GM12878 (cell line): Measurements from ENCODE around the gene HMSD. TPM values are rescaled to one million over a fixed set of nuclear protein-coding genes. Genes with fewer than 3 reads are reported as not detected.
A peak's percentile ranks its signal among the peaks of the same experiment; 100 is the strongest.

Source experiments
- ATAC-seq: fragments of 200-7000 bp; cut with Tn5 transposase; 3 replicates; pipeline ENCODE4 v1.9.1; 2020; ENCODE audit warnings: mild to moderate bottlenecking, moderate library complexity
- BruUV-seq: library from RNA; stranded (reverse); fragments of 400-500 nt; replicated peaks from 2 replicates; lab custom pipeline; 2021; lab: Mats Ljungman, UMichigan
- CTCF ChIA-PET: fragments of 300-600 bp; sonication (Branson Sonifier 250); formaldehyde crosslinking; extraction: SDS; loops from one replicate; lab custom pipeline; 2021; ENCODE audit warnings: inconsistent platforms; lab: Yijun Ruan, JAX
- POLR2A ChIA-PET: fragments of 350-600 bp; formaldehyde crosslinking; extraction: SDS; loops from one replicate; lab custom pipeline; 2021; ENCODE audit warnings: inconsistent platforms; lab: Charles Lee
- RAD21 ChIA-PET: fragments of 300-600 bp; sonication (Branson Sonifier 250); formaldehyde crosslinking; loops from one replicate; lab custom pipeline; 2023; ENCODE audit warnings: antibody characterized with exemption; ENCODE audit not compliant: unreplicated experiment; lab: Charles Lee
- SMC1A ChIA-PET: fragments of 300-600 bp; sonication (Branson Sonifier 250); formaldehyde crosslinking; loops from one replicate; lab custom pipeline; 2023; ENCODE audit not compliant: unreplicated experiment, uncharacterized antibody; lab: Charles Lee
- DNase-seq: peaks from one replicate; pipeline ENCODE4 v3.0.0-alpha.2; 2011; ENCODE audit warnings: low read depth, low spot score
- FAIRE-seq: peaks from 3 replicates; lab custom pipeline; 2011; peaks lifted over from hg19 to GRCh38; lab: Jason Lieb, UNC
- H2AFZ ChIP-seq: 2 replicates; pipeline ENCODE4 v1.6.0; 2011; ENCODE audit warnings: low read depth, low read length, control low read depth; ENCODE audit not compliant: control insufficient read depth
- H3K27ac ChIP-seq: 2 replicates; pipeline ENCODE4 v1.5.1; 2011; ENCODE audit warnings: control low read depth; ENCODE audit not compliant: control insufficient read depth, insufficient read depth
- H3K27me3 ChIP-seq, 2 experiments: replicated peaks in 1 of 2; 2 replicates each; pipeline versions ENCODE4 v1.6.0 to v1.6.1; 2011; ENCODE audit warnings: low read length in 1 of 2; ENCODE audit not compliant: control insufficient read depth in 2 of 2, insufficient read depth in 2 of 2
- H3K36me3 ChIP-seq, 2 experiments: 2 replicates each; pipeline ENCODE4 v1.5.1; 2011; ENCODE audit warnings: low read length in 1 of 2; ENCODE audit not compliant: control insufficient read depth in 2 of 2, insufficient read depth in 2 of 2
- H3K4me1 ChIP-seq: 2 replicates; pipeline ENCODE4 v1.6.1; 2011; ENCODE audit warnings: mild to moderate bottlenecking, low read length, moderate library complexity, mixed read lengths; ENCODE audit not compliant: control insufficient read depth, insufficient read depth
- H3K4me2 ChIP-seq: 2 replicates; pipeline ENCODE4 v1.6.0; 2011; ENCODE audit warnings: control low read depth; ENCODE audit not compliant: control insufficient read depth, insufficient read depth
- H3K4me3 ChIP-seq: fragments of 200-600 bp; sonication (generic); 2 replicates; pipeline ENCODE4 v1.5.1; 2016
- H3K79me2 ChIP-seq: 2 replicates; pipeline ENCODE4 v1.6.0; 2011; ENCODE audit warnings: low read length; ENCODE audit not compliant: control insufficient read depth, insufficient read depth
- H3K9ac ChIP-seq: 2 replicates; pipeline ENCODE4 v1.8.0; 2011; ENCODE audit warnings: low read length, control low read depth, mixed read lengths; ENCODE audit not compliant: control insufficient read depth, insufficient read depth
- H3K9me3 ChIP-seq: replicated peaks from 3 replicates; pipeline ENCODE4 v1.5.1; 2011; ENCODE audit warnings: mild to moderate bottlenecking, low read length; ENCODE audit not compliant: control insufficient read depth, insufficient read depth
- H4K20me1 ChIP-seq: 2 replicates; pipeline ENCODE4 v1.6.0; 2011; ENCODE audit not compliant: control insufficient read depth, insufficient read depth
- CBX3 ChIP-seq: fragments of 200-600 bp; sonication (generic); IDR thresholded peaks from 2 replicates; pipeline ENCODE4 v1.6.1; 2016; ENCODE audit warnings: low read depth, borderline replicate concordance
- CREB1 ChIP-seq: IDR thresholded peaks from 2 replicates; pipeline ENCODE4 v1.6.1; 2012; ENCODE audit warnings: low read depth, mild to moderate bottlenecking, inconsistent platforms
- EED ChIP-seq: sonication (generic); IDR thresholded peaks from 2 replicates; pipeline ENCODE4 v1.6.1; 2016; ENCODE audit warnings: antibody characterized with exemption, low read depth
- HCFC1 ChIP-seq: fragments of 150-350 bp; IDR thresholded peaks from 2 replicates; pipeline ENCODE4 v1.6.1; 2014; ENCODE audit warnings: low read length
- HDAC2 ChIP-seq: fragments of 200-600 bp; sonication (generic); IDR thresholded peaks from 2 replicates; pipeline ENCODE4 v1.6.1; 2017
- IKZF1 ChIP-seq: fragments of 450-650 bp; conservative IDR thresholded peaks from 2 replicates; pipeline ENCODE4 v1.6.1; 2017; ENCODE audit warnings: antibody characterized with exemption, mild to moderate bottlenecking
- IKZF2 ChIP-seq, 2 experiments: fragments of 450-650 bp; IDR thresholded peaks; 2 replicates each; pipeline ENCODE4 v1.6.1; 2017; ENCODE audit warnings: mild to moderate bottlenecking in 2 of 2, moderate library complexity in 2 of 2
- NFIC ChIP-seq: IDR thresholded peaks from 2 replicates; pipeline ENCODE4 v1.6.1; 2012; ENCODE audit warnings: low read depth, mild to moderate bottlenecking, inconsistent platforms, low read length, moderate library complexity
- NFYA ChIP-seq: IDR thresholded peaks from 2 replicates; pipeline ENCODE4 v1.6.1; 2011; ENCODE audit warnings: low read depth, mild to moderate bottlenecking, low read length, improper control_type of control experiment, borderline replicate concordance
- PAX5 ChIP-seq: IDR thresholded peaks from 2 replicates; pipeline ENCODE4 v1.6.1; 2011; ENCODE audit warnings: low read depth, low read length, borderline replicate concordance
- ZNF687 ChIP-seq: fragments of 450-650 bp; IDR thresholded peaks from 2 replicates; pipeline ENCODE4 v1.6.1; 2017; ENCODE audit warnings: mild to moderate bottlenecking, moderate library complexity
- WGBS: methylation state at CpG from one replicate; pipeline ENCODE4 v1.1.6; 2016; ENCODE audit warnings: low lambda C conversion rate; ENCODE audit not compliant: insufficient replicate concordance, insufficient coverage; ENCODE audit errors: missing lambda C conversion rate; 5-methylcytosine and 5-hydroxymethylcytosine counted together
- in situ Hi-C: fragments of 300-500 bp; cut with MboI; formaldehyde crosslinking; loops from 9 replicates; pipeline ENCODE4 v1.14.3; 2018; ENCODE audit warnings: mixed read lengths
- intact Hi-C: fragments of 100-400 bp; cut with micrococcal nuclease; formaldehyde crosslinking; loops from one replicate; pipeline ENCODE4 v1.14.2; 2022; ENCODE audit not compliant: unreplicated experiment
- polyA plus RNA-seq, 11 experiments: library from polyadenylated mRNA; depleted of rRNA in 4 of 11; unstranded in 6 of 11; stranded (reverse) in 5 of 11; fragments of >200 nt; fragmentation: Nextera tagmentation in 4 of 11; fragmentation: Illumina TruSeq in 1 of 11; extraction: Ambion mirVana in 4 of 11; extraction: Trizol in 1 of 11; gene quantifications; 1 replicate in 1 of 11; 2 replicates in 10 of 11; pipeline versions ENCODE4 v1.2.1 to v1.2.3, GENCODE V29; 2011 to 2016; ENCODE audit warnings: inconsistent platforms in 2 of 11, missing spikeins in 2 of 11, low read depth in 1 of 11
- total RNA-seq, 4 experiments: library from RNA; depleted of rRNA in 3 of 4; stranded (reverse); fragments of >200 nt in 3 of 4; fragmentation: Illumina TruSeq in 1 of 4; extraction: Trizol in 1 of 4; gene quantifications; 2 replicates each; pipeline versions ENCODE4 v1.2.1 to v1.2.3, GENCODE V29; 2013 to 2021

HMSD gene
- total and polyA plus RNA-seq, 10 of the 15 experiments (the other 5 are each of a cell fraction or from before 2014, with no cell fraction given), result 11.7 to 83.9 (median 37.8) TPM

GRCh38 chr18:63905361-63905760 is 43.7 kb upstream of the HMSD start:
- H3K27ac ChIP-seq, result no peak overlapping the region

DNA sequence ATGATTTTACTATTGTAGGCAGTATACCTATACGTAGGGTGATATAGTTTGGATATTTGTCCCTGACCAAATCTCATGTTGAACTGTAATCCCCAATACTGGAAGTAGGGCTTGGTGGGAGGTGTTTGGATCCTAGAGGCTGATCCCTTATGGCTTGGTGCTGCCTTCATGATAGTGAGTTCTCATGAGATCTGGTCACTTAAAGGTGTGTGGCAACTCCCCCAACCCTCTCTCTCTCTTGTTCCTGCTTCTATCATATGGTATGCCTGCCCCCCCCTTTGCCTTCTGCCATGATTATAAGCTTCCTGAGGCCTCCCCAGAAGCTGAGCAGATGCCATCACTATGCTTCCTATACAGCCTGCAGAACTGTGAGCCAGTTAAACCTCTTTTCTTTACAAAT is 43.0 kb upstream of the HMSD start:
- Histone ChIP-seq H3K27ac (no peak overlapping the region), H3K4me1 (peaks cover 4% of the 10 kb centered on the region; the same call in 1 of the 2 replicates), H3K4me3 (no peak overlapping the region), H3K27me3 (no peaks in the 10 kb centered on the region), H3K9ac (no peak overlapping the region), H3K9me3 (no peaks in the 10 kb centered on the region; the same call in 2 of the 3 replicates), H3K4me2 (no peak overlapping the region), H3K79me2 (no peaks in the 10 kb centered on the region), H3K36me3 (no peaks in the 10 kb centered on the region), H4K20me1 (no peaks in the 10 kb centered on the region), H2AFZ (no peak overlapping the region; the same call in 1 of the 2 replicates)
- CTCF ChIA-PET, result interaction anchor here (1.0 to 5.4 kb wide), 5 partner anchors 12 to 58 kb away, joined by 5 to 47 read pairs (median 8); no protein-coding TSS in a partner anchor
- RAD21 ChIA-PET, result interaction anchor here (1.5 to 3.1 kb wide), 2 partner anchors 12 to 31 kb away, joined by 4 to 16 read pairs; no protein-coding TSS in a partner anchor
- FAIRE-seq (no peak), ATAC-seq (no peak), DNase-seq (no peak)
- in situ Hi-C loops (no loop called here), intact Hi-C loops (no loop called here)
- no TSS peak for BruUV-seq
- SMC1A ChIA-PET, result interaction anchor here (1.1 to 3.4 kb wide), 3 partner anchors 10 to 30 kb away, joined by 3 to 22 read pairs (median 6); no protein-coding TSS in a partner anchor
- TF ChIP-seq IKZF2 (IDR thresholded peaks at IDR 0.05), result no peak
- no peak for TF ChIP-seq HDAC2
- no peak for TF ChIP-seq HCFC1
- TF ChIP-seq NFYA, result no peak
- TF ChIP-seq CBX3, result no peak
- TF ChIP-seq ZNF687, result no peak
- 100% methylated on average over 1 of the region's 1 CpG for WGBS
- POLR2A ChIA-PET, result no interaction called here

More at GRCh38 chr18:63905361-63905760, 43.7 kb upstream of the HMSD start:
- Histone ChIP-seq H3K79me2 (no peaks in the 10 kb centered on the region), H3K36me3 (no peaks in the 10 kb centered on the region), H3K4me2 (no peak overlapping the region), H3K9me3 (no peaks in the 10 kb centered on the region; the same call in 2 of the 3 replicates), H4K20me1 (no peaks in the 10 kb centered on the region), H2AFZ (peak overlapping the region; percentile 18; the same call in 1 of the 2 replicates), H3K27me3 (no peaks in the 10 kb centered on the region), H3K4me1 (peaks cover 4% of the 10 kb centered on the region; the same call in 1 of the 2 replicates), H3K9ac (no peak overlapping the region), H3K4me3 (no peak overlapping the region)
- ChIA-PET POLR2A (no interaction called here), SMC1A (interaction anchor here (1.1 to 3.4 kb wide), 5 partner anchors 9 to 31 kb away, joined by 3 to 22 read pairs (median 5); partner anchors contain the start of gene SERPINB2), CTCF (interaction anchor here (1.0 to 5.4 kb wide), 5 partner anchors 11 to 58 kb away, joined by 5 to 47 read pairs (median 8); no protein-coding TSS in a partner anchor), RAD21 (interaction anchor here (1.5 to 3.1 kb wide), 2 partner anchors 11 to 31 kb away, joined by 4 to 16 read pairs; no protein-coding TSS in a partner anchor)
- 93% methylated on average over 2 of the region's 2 CpGs for WGBS
- TF ChIP-seq PAX5, result peak; percentile 20; the same call in 1 of the 2 replicates
- peak; percentile 33; the same call in 1 of the 2 replicates for TF ChIP-seq IKZF1
- peak; percentile 35; the same call in 1 of the 2 replicates for TF ChIP-seq NFIC
- 0 out of 2 replicates have a peak, but pooled peaks have one; percentile 26 for TF ChIP-seq EED
- no peak for TF ChIP-seq CREB1
- in situ Hi-C loops (no loop called here), intact Hi-C loops (no loop called here)
- no peak for FAIRE-seq
- no peak for DNase-seq
- BruUV-seq, result no TSS peak
- ATAC-seq, result peak; percentile 13
